GM12891 (cell line): ENCODE results near the gene IL32.

Experiments
- POLR2A ChIP-seq: IDR thresholded peaks from 2 replicates; pipeline ENCODE4 v1.6.1; 2011; ENCODE audit warnings: low read depth, low read length, control low read depth
- POLR2AphosphoS5 ChIP-seq: IDR thresholded peaks from 2 replicates; pipeline ENCODE4 v1.6.1; 2011; ENCODE audit warnings: low read depth, low read length, control low read depth
- SPI1 ChIP-seq: IDR thresholded peaks from 2 replicates; pipeline ENCODE4 v1.6.1; 2011; ENCODE audit warnings: low read depth, low read length, control low read depth
- TAF1 ChIP-seq: IDR thresholded peaks from 2 replicates; pipeline ENCODE4 v1.6.1; 2011; ENCODE audit warnings: low read depth, low read length, control low read depth

- TF ChIP-seq POLR2AphosphoS5 (no peak), POLR2A (no peak), TAF1 (no peak), SPI1 (no peak)
These were observed 8.0 kb downstream of the IL32 start for GRCh38 chr16:3073448-3073847.
